Left lung (tissue), 10 donors: ENCODE measurements around the gene HIVEP1. TPM values are rescaled to one million over a fixed set of nuclear protein-coding genes. Genes with fewer than 3 reads are reported as not detected.

Source experiments
- ATAC-seq: fragments of 200-7000 bp; cut with Tn5 transposase; one replicate; pipeline ENCODE4 v1.9.1; 2020; ENCODE audit warnings: moderate library complexity
- DNase-seq, 4 donors: peaks; one replicate each; pipeline ENCODE4 v3.0.0-alpha.2; 2013 to 2020
- H3K27ac ChIP-seq, 2 donors: fragments of 200-600 bp; sonication (generic) in 1 of 2; one replicate each; pipeline versions ENCODE4 v1.5.0 to v1.8.0; 2020 to 2021
- H3K27me3 ChIP-seq, 2 donors: fragments of 200-600 bp; sonication (generic) in 1 of 2; one replicate each; pipeline versions ENCODE4 v1.5.0 to v1.8.0; 2020 to 2021
- H3K36me3 ChIP-seq, 2 donors: fragments of 200-600 bp; sonication (generic) in 1 of 2; one replicate each; pipeline versions ENCODE4 v1.5.0 to v1.8.0; 2020 to 2021
- H3K4me1 ChIP-seq, 2 donors: fragments of 200-600 bp; one replicate each; pipeline ENCODE4 v1.8.0; 2021
- H3K4me3 ChIP-seq, 2 donors: fragments of 200-600 bp; sonication (generic) in 1 of 2; one replicate each; pipeline versions ENCODE4 v1.5.0 to v1.8.0; 2020 to 2021; ENCODE audit warnings: mild to moderate bottlenecking in 1 of 2
- H3K9me3 ChIP-seq, 2 donors: fragments of 200-600 bp; sonication (generic) in 1 of 2; one replicate each; pipeline versions ENCODE4 v1.5.0 to v1.8.0; 2020 to 2021
- CTCF ChIP-seq, 2 donors: fragments of 200-600 bp; sonication (generic) in 1 of 2; IDR thresholded peaks; one replicate each; pipeline versions ENCODE4 v1.5.0 to v1.8.0; 2021; ENCODE audit warnings: antibody characterized with exemption in 2 of 2
- intact Hi-C, 2 donors: fragments of 100-400 bp; cut with DNase I; formaldehyde crosslinking; loops; one replicate each; pipeline versions ENCODE4 v1.11.2 to v1.14.2; 2022
- polyA plus RNA-seq, 6 donors: library from polyadenylated mRNA; unstranded; fragments of 120-200 nt; gene quantifications; one replicate each; pipeline ENCODE4 v1.2.1, GENCODE V29; 2013; ENCODE audit not compliant: insufficient read length in 6 of 6
- total RNA-seq, 2 donors: library from RNA; stranded (reverse); fragmentation: NEBNext Ultra II Directional; extraction: Animal tissue kit (Norgen Biotek cat#: 25700); gene quantifications; one replicate each; pipeline ENCODE4 v1.2.1, GENCODE V29; 2021
- donor health status: DM: no; HTN: yes; CAD: no.
- donor health status: DM: no; HTN: no; CAD: no.

Gene HIVEP1
- total and polyA plus RNA-seq, 8 donors: 24.1 to 35.9 (median 29.0) TPM

- TF ChIP-seq CTCF (IDR thresholded peaks at IDR 0.05): no peak
- Histone ChIP-seq H3K36me3 (peaks cover 0 to under 1% of the 10 kb centered on the region in 2 donors), H3K9me3 (no peaks in the 10 kb centered on the region), H3K27me3 (no peaks in the 10 kb centered on the region), H3K27ac (peak overlapping the region; percentile 97 to 98), H3K4me3 (peak overlapping the region; percentile 44 to 70), H3K4me1 (peaks cover 5 to 42% of the 10 kb centered on the region in 2 donors)
- peak; percentile 14 for ATAC-seq
- DNase-seq: peak in 3 of 4 donors; percentile 79 to 88 (median 83)
- intact Hi-C loops: no loop called here
Measured at GRCh38 chr6:12010635-12011275, 1.4 kb upstream of the HIVEP1 start.

- no peaks in the 10 kb centered on the region for H3K9me3 ChIP-seq
- peak overlapping the region; percentile 70 to 73 for H3K4me3 ChIP-seq
- intact Hi-C loops: no loop called here
- peaks cover 0 to 6% of the 10 kb centered on the region in 2 donors for H3K36me3 ChIP-seq
- DNase-seq: peak; percentile 91 to 98 (median 98)
- H3K27ac ChIP-seq: peak overlapping the region; percentile 97 to 98
- H3K27me3 ChIP-seq: no peaks in the 10 kb centered on the region
- TF ChIP-seq CTCF (IDR thresholded peaks at IDR 0.05): no peak
- H3K4me1 ChIP-seq: peaks cover 5 to 42% of the 10 kb centered on the region in 2 donors
- ATAC-seq: peak; percentile 82
Measured at GRCh38 chr6:12011276-12012037, 655 bp upstream of the HIVEP1 start.

- ATAC-seq: peak; percentile 45
- peak overlapping the region; percentile 70 to 73 for H3K4me3 ChIP-seq
- H3K36me3 ChIP-seq: peaks cover 0 to 19% of the 10 kb centered on the region in 2 donors
- peak; percentile 84 to 92 (median 86) for DNase-seq
- intact Hi-C loops: no loop called here
- peaks cover 5 to 39% of the 10 kb centered on the region in 2 donors for H3K4me1 ChIP-seq
- no peaks in the 10 kb centered on the region for H3K9me3 ChIP-seq
- no peaks in the 10 kb centered on the region for H3K27me3 ChIP-seq
- no peak for TF ChIP-seq CTCF (IDR thresholded peaks at IDR 0.05)
- H3K27ac ChIP-seq: peak overlapping the region; percentile 97 to 98
Measured at GRCh38 chr6:12012558-12013306, 620 bp downstream of the HIVEP1 start.

GRCh38 chr6:12013307-12013719 lies 1.2 kb downstream of the HIVEP1 start:
- Histone ChIP-seq H3K36me3 (peaks cover 0 to 25% of the 10 kb centered on the region in 2 donors), H3K27me3 (no peaks in the 10 kb centered on the region), H3K4me3 (peak overlapping the region; percentile 70 to 73), H3K9me3 (no peaks in the 10 kb centered on the region), H3K4me1 (peaks cover 5 to 33% of the 10 kb centered on the region in 2 donors), H3K27ac (peak overlapping the region; percentile 97 to 98)
- DNase-seq (no peak), ATAC-seq (no peak)
- no peak for TF ChIP-seq CTCF (IDR thresholded peaks at IDR 0.05)
- intact Hi-C loops: no loop called here
